ENCODE data around the gene CIZ1. TPM values are rescaled to one million over a fixed set of nuclear protein-coding genes. Genes with fewer than 3 reads are reported as not detected.

CIZ1 gene
- total and polyA plus RNA-seq, 10 of the 15 experiments (the other 5 are each of a cell fraction or from before 2014, with no cell fraction given), result 1.8 to 91.6 (median 35.4) TPM

DNA sequence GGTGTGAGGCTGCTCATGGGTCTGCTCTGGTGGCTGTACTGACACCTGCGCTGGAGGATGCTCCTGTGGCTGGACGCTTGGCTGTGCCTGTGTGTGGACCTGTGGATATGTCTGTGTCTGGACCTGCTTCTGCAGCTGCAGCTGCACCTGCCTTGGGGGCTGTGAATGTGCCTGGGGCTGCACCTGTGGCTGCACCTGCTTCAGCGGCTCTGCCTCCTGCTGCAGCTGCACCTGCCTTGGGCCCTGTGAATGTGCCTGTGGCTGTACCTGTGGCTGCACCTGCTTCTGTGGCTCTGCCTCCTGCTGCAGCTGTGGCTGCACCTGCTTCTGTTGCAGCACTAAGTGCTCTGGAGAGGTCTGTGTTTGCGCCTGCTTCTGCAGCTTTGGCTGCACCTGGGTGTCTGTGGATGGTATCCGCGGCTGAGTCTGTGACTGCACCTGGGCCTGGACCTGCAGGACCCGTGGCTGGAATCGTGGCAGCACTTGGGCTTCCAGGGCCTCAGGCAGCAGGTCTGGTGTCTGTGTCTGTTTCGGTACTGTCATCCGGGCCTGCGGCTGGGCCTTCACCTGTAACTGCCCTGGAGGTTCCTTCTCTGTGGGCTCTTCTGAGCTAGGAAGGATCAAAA, 12.5 kb downstream of the CIZ1 start:
- in situ Hi-C loops (cut with MboI) (no loop called here), intact Hi-C loops (cut with micrococcal nuclease; ENCODE audit: unreplicated experiment) (no loop called here)
- Histone ChIP-seq H4K20me1 (ENCODE audit: control insufficient read depth, insufficient read depth) (no peaks in the 10 kb centered on the region), H3K4me2 (ENCODE audit: control insufficient read depth, insufficient read depth) (no peak overlapping the region), H3K4me3 (no peak overlapping the region), H3K36me3 (ENCODE audit: control insufficient read depth in 2 of 2, insufficient read depth in 2 of 2, low read length in 1 of 2) (peaks cover 16 to 21% of the 10 kb centered on the region in 2 experiments; a peak in 3 of 4 replicates), H3K27ac (ENCODE audit: control insufficient read depth, insufficient read depth) (no peak overlapping the region), H3K27me3 (replicated peaks in 1 of 2; ENCODE audit: control insufficient read depth in 2 of 2, insufficient read depth in 2 of 2, low read length in 1 of 2) (no peaks in the 10 kb centered on the region), H3K4me1 (ENCODE audit: control insufficient read depth, insufficient read depth, low read length) (no peaks in the 10 kb centered on the region), H3K9me3 (replicated peaks; ENCODE audit: control insufficient read depth, insufficient read depth, low read length) (peaks cover 4% of the 10 kb centered on the region; the same call in 2 of the 3 replicates), H3K9ac (ENCODE audit: control insufficient read depth, insufficient read depth, low read length) (no peak overlapping the region), H2AFZ (ENCODE audit: control insufficient read depth, low read depth, low read length) (no peak overlapping the region), H3K79me2 (ENCODE audit: control insufficient read depth, insufficient read depth, low read length) (no peaks in the 10 kb centered on the region)
- no peak for TF ChIP-seq TCF3 (IDR thresholded peaks at IDR 0.05; ENCODE audit: borderline replicate concordance, insufficient read depth, low read depth, low read length)
- TF ChIP-seq JUNB (IDR thresholded peaks at IDR 0.05), result no peak
- no peak for TF ChIP-seq POLR2AphosphoS2 (IDR thresholded peaks at IDR 0.05; ENCODE audit: low read depth, low read length)
- peak; percentile 83 for TF ChIP-seq IKZF1 (conservative IDR thresholded peaks at IDR 0.05)
- TF ChIP-seq MAX (IDR thresholded peaks at IDR 0.05; ENCODE audit: low read depth, low read length), result no peak
- TF ChIP-seq ZNF24 (IDR thresholded peaks at IDR 0.05), result no peak
- TF ChIP-seq IRF4 (IDR thresholded peaks at IDR 0.05; ENCODE audit: low read depth, low read length), result no peak
- TF ChIP-seq TCF12 (IDR thresholded peaks at IDR 0.05; ENCODE audit: low read depth, low read length), result 0 out of 2 replicates have a peak, but pooled peaks have one; percentile 16
- TF ChIP-seq RFX5 (IDR thresholded peaks at IDR 0.05; ENCODE audit: low read depth, low read length), result no peak
- no peak for TF ChIP-seq IRF5 (IDR thresholded peaks at IDR 0.05; ENCODE audit: borderline replicate concordance)
- TF ChIP-seq MYC (IDR thresholded peaks at IDR 0.05; ENCODE audit: insufficient read depth, insufficient read length, insufficient replicate concordance, low read length, severe bottlenecking), result no peak
- TF ChIP-seq NFYA (IDR thresholded peaks at IDR 0.05; ENCODE audit: borderline replicate concordance, low read depth, low read length), result no peak
- TF ChIP-seq ZBTB33 (IDR thresholded peaks at IDR 0.05), result 0 out of 2 replicates have a peak, but pooled peaks have one; percentile 49
- TF ChIP-seq ETV6 (conservative IDR thresholded peaks at IDR 0.05 in 1 of 2, IDR thresholded peaks at IDR 0.05 in 1 of 2; ENCODE audit: borderline replicate concordance in 1 of 2, low read depth in 1 of 2), result no peak
- TF ChIP-seq, protein P1, sequence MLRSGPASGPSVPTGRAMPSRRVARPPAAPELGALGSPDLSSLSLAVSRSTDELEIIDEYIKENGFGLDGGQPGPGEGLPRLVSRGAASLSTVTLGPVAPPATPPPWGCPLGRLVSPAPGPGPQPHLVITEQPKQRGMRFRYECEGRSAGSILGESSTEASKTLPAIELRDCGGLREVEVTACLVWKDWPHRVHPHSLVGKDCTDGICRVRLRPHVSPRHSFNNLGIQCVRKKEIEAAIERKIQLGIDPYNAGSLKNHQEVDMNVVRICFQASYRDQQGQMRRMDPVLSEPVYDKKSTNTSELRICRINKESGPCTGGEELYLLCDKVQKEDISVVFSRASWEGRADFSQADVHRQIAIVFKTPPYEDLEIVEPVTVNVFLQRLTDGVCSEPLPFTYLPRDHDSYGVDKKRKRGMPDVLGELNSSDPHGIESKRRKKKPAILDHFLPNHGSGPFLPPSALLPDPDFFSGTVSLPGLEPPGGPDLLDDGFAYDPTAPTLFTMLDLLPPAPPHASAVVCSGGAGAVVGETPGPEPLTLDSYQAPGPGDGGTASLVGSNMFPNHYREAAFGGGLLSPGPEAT (IDR thresholded peaks at IDR 0.05; ENCODE audit: low read depth), result no peak
- TF ChIP-seq HDAC6 (IDR thresholded peaks at IDR 0.05; ENCODE audit: unreplicated experiment), result no peak
- no peak for TF ChIP-seq TARDBP (IDR thresholded peaks at IDR 0.05; ENCODE audit: borderline replicate concordance)
- TF ChIP-seq CBX5 (IDR thresholded peaks at IDR 0.05; ENCODE audit: low read depth), result peak; percentile 89; the same call in 1 of the 2 replicates
- no peak for DNase-seq (ENCODE audit: low read depth, low spot score)
- 99% methylated on average over 11 of the region's 11 CpGs for WGBS (ENCODE audit: insufficient coverage, insufficient replicate concordance, low lambda C conversion rate, missing lambda C conversion rate)
- no peak for FAIRE-seq
- no TSS peak for BruUV-seq (replicated peaks)
- CTCF ChIA-PET, result no interaction called here
- SMC1A ChIA-PET (ENCODE audit: uncharacterized antibody, unreplicated experiment), result no interaction called here
- ATAC-seq, result no peak
- POLR2A ChIA-PET, result no interaction called here
- RAD21 ChIA-PET (ENCODE audit: unreplicated experiment), result no interaction called here
